ENCODE measurements around the gene DSCAML1.

The DSCAML1 gene

GRCh38 chr11:117573326-117573725 lies 223.7 kb downstream of the DSCAML1 start:
- DNase-seq: no peak

- peak; percentile 68 to 81 for DNase-seq
Measured at GRCh38 chr11:117572671-117573070, 224.3 kb downstream of the DSCAML1 start.

- no peak for DNase-seq
Measured at GRCh38 chr11:117572129-117572528, 224.9 kb downstream of the DSCAML1 start.

- DNase-seq: no peak
Measured at GRCh38 chr11:117570701-117571100, 226.3 kb downstream of the DSCAML1 start.

- DNase-seq: no peak
Measured at GRCh38 chr11:117569911-117570310, 227.1 kb downstream of the DSCAML1 start.

GRCh38 chr11:117565709-117566108 lies 231.3 kb downstream of the DSCAML1 start:
- no peak for DNase-seq

- peak; percentile 68 to 93 for DNase-seq
Measured at GRCh38 chr11:117564321-117564720, 232.7 kb downstream of the DSCAML1 start.

- DNase-seq: no peak
Measured at GRCh38 chr11:117563556-117563955, 233.5 kb downstream of the DSCAML1 start.

GRCh38 chr11:117562136-117562535 lies 234.9 kb downstream of the DSCAML1 start:
- DNase-seq: no peak

- DNase-seq: peak; percentile 19 to 68
Measured at GRCh38 chr11:117560780-117561530, 236.1 kb downstream of the DSCAML1 start.

- DNase-seq: no peak
Measured at GRCh38 chr11:117559698-117560097, 237.3 kb downstream of the DSCAML1 start.

GRCh38 chr11:117557361-117557760 lies 239.7 kb downstream of the DSCAML1 start:
- DNase-seq: peak; percentile 71 to 88

GRCh38 chr11:117554601-117555333 lies 242.2 kb downstream of the DSCAML1 start:
- peak in 1 of 2 experiments; percentile 40 for DNase-seq

- no peak for DNase-seq
Measured at GRCh38 chr11:117552626-117553025, 244.4 kb downstream of the DSCAML1 start.

GRCh38 chr11:117551761-117552343 lies 245.2 kb downstream of the DSCAML1 start:
- no peak for DNase-seq

GRCh38 chr11:117550466-117550865 lies 246.6 kb downstream of the DSCAML1 start:
- DNase-seq: no peak

- no peak for DNase-seq
Measured at GRCh38 chr11:117549417-117549816, 247.6 kb downstream of the DSCAML1 start.

- DNase-seq: no peak
Measured at GRCh38 chr11:117548876-117549275, 248.1 kb downstream of the DSCAML1 start.

- no peak for DNase-seq
Measured at GRCh38 chr11:117547946-117548345, 249.1 kb downstream of the DSCAML1 start.

GRCh38 chr11:117547195-117547850 lies 249.7 kb downstream of the DSCAML1 start:
- DNase-seq: peak; percentile 69 to 82

- DNase-seq: peak; percentile 90 to 93
Measured at GRCh38 chr11:117546431-117547194, 250.4 kb downstream of the DSCAML1 start.

GRCh38 chr11:117545706-117546105 lies 251.3 kb downstream of the DSCAML1 start:
- DNase-seq: no peak
